SJSA1 (cell line): ENCODE results near the gene FOXN4. TPM values are rescaled to one million over a fixed set of nuclear protein-coding genes. Genes with fewer than 3 reads are reported as not detected.

ENCODE experiments used
- DNase-seq, 2 experiments: peaks; one replicate each; pipeline ENCODE4 v3.0.0-alpha.2; 2015 to 2020; ENCODE audit warnings: low spot score in 2 of 2, low read depth in 1 of 2
- H3K27ac ChIP-seq: fragments of 250-450 bp; sonication (Bioruptor Pico); 2 replicates; pipeline ENCODE4 v1.5.1; 2020; ENCODE audit warnings: mild to moderate bottlenecking, moderate library complexity
- H3K27me3 ChIP-seq: fragments of 250-450 bp; sonication (Bioruptor Pico); replicated peaks from 2 replicates; pipeline ENCODE4 v1.5.1; 2020; ENCODE audit warnings: mild to moderate bottlenecking, moderate library complexity
- H3K36me3 ChIP-seq: fragments of 250-450 bp; sonication (Bioruptor Pico); 2 replicates; pipeline ENCODE4 v1.5.1; 2020; ENCODE audit warnings: mild to moderate bottlenecking
- H3K4me1 ChIP-seq: fragments of 250-450 bp; sonication (Bioruptor Pico); replicated peaks from 2 replicates; pipeline ENCODE4 v1.6.1; 2021; ENCODE audit warnings: mild to moderate bottlenecking
- H3K4me3 ChIP-seq: fragments of 250-450 bp; sonication (Bioruptor Pico); 2 replicates; pipeline ENCODE4 v1.5.1; 2020; ENCODE audit warnings: mild to moderate bottlenecking
- H3K9me3 ChIP-seq: fragments of 250-450 bp; sonication (Bioruptor Pico); replicated peaks from 2 replicates; pipeline ENCODE4 v1.5.1; 2020; ENCODE audit warnings: mild to moderate bottlenecking
- total RNA-seq: library from RNA; depleted of rRNA; stranded (reverse); fragments of >200 nt; shearing (Covaris generic); gene quantifications from 2 replicates; pipeline ENCODE4 v1.2.3, GENCODE V29; 2014

FOXN4 gene
- total RNA-seq, 1 experiment from 2014 or later: not detected

- Histone ChIP-seq H3K27ac (no peak overlapping the region), H3K4me1 (no peaks in the 10 kb centered on the region), H3K27me3 (peaks cover 6% of the 10 kb centered on the region), H3K4me3 (no peak overlapping the region), H3K9me3 (no peaks in the 10 kb centered on the region), H3K36me3 (no peaks in the 10 kb centered on the region)
- no peak for DNase-seq
These were observed 12.7 kb downstream of the FOXN4 start for GRCh38 chr12:109296431-109296830.

DNA sequence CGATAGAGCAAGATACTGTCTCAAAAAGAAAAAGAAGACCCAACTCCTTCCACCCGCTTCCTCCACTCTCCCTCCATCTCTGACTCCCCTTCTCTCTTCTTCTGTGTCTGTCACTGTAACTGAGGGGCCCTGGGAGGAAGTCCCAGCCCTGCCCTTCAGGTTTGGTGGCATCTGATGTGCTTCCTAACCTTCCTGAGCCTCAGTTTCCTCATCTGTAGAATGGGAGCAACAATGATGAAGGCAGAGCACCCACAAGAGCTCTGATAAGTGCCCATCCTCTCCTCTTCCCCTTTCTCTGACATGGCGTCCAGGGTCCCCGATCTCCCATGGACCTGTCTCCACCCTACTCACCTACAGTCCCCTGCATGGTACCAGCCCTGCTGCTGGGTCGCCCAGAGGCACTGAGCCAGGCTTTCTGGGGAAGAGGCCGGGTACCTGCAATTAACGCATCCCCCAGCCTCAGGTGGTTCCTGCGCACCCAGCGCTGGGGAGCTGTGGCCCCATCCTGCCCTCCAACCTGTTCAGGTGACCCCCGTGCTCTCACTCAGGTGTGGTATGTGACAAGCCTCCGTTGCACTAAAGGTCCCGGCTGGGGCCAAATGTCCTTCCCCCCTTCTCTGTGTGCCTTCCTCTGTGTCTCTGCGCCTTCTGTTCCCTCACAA lies 13.2 kb downstream of the FOXN4 start:
- no peak overlapping the region for H3K27ac ChIP-seq

DNA sequence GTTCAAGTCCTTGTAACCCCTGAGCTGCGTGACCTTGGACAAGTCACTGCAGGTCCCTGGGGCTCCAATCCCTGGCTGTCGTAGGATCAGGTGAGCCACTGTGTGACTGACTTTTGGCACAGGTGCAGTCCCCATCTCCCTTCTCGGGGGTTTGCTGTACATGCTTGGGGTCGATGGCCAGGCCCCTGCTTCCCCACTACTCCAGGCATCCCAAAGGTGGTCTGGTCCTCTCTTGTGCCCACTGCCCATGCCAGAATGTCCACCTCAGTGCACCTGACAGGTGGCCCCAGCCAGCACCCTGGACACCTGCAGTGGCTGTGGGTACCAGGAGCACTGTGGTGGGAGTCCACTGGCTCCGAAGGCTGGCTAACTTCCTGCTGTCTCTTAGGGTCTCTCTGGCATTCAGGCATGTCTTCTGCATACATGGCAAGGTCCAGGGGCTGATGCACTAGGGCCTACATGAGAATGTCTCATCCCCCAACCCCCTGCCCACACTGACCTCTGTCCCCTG lies 14.7 kb downstream of the FOXN4 start:
- DNase-seq: no peak
- H3K27ac ChIP-seq: no peak overlapping the region
- H3K36me3 ChIP-seq: no peaks in the 10 kb centered on the region
- H3K4me1 ChIP-seq: no peaks in the 10 kb centered on the region
- H3K4me3 ChIP-seq: no peak overlapping the region
- H3K27me3 ChIP-seq: peaks cover 6% of the 10 kb centered on the region
- H3K9me3 ChIP-seq: no peaks in the 10 kb centered on the region

More for the DNA sequence above, 13.2 kb downstream of the FOXN4 start:
- H3K4me3 ChIP-seq: no peak overlapping the region
- no peaks in the 10 kb centered on the region for H3K9me3 ChIP-seq
- H3K36me3 ChIP-seq: no peaks in the 10 kb centered on the region
- peaks cover 6% of the 10 kb centered on the region for H3K27me3 ChIP-seq
- no peaks in the 10 kb centered on the region for H3K4me1 ChIP-seq
- no peak for DNase-seq

DNA sequence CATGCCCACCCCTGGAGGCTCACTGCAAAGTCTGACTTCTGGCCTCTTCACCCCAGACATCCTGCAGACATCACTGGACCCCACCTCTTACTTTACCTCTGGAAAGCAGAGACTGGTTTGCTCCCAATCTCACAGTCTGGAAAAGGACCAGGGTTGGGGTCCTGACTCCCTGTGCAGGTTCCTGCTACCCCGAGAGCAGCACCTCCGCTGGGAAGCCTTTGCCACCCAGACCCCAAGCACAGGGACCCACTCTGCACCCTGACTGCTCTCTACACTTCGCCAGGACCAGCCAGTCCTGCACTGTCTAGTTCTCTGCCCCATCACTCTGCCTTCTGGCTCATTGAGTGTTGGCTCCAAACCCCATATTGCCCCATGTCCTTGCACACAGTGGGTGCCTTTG lies 16.0 kb downstream of the FOXN4 start:
- Histone ChIP-seq H3K9me3 (no peaks in the 10 kb centered on the region), H3K36me3 (no peaks in the 10 kb centered on the region), H3K27ac (no peak overlapping the region), H3K27me3 (peaks cover 6% of the 10 kb centered on the region; the same call in 1 of the 2 replicates), H3K4me1 (no peaks in the 10 kb centered on the region), H3K4me3 (no peak overlapping the region)
- DNase-seq: no peak

GRCh38 chr12:109292342-109292711 lies 16.8 kb downstream of the FOXN4 start:
- Histone ChIP-seq H3K36me3 (no peaks in the 10 kb centered on the region), H3K4me3 (no peak overlapping the region), H3K27ac (no peak overlapping the region), H3K27me3 (peaks cover 2% of the 10 kb centered on the region; the same call in 1 of the 2 replicates), H3K4me1 (no peaks in the 10 kb centered on the region), H3K9me3 (no peaks in the 10 kb centered on the region)
- DNase-seq: no peak

DNA sequence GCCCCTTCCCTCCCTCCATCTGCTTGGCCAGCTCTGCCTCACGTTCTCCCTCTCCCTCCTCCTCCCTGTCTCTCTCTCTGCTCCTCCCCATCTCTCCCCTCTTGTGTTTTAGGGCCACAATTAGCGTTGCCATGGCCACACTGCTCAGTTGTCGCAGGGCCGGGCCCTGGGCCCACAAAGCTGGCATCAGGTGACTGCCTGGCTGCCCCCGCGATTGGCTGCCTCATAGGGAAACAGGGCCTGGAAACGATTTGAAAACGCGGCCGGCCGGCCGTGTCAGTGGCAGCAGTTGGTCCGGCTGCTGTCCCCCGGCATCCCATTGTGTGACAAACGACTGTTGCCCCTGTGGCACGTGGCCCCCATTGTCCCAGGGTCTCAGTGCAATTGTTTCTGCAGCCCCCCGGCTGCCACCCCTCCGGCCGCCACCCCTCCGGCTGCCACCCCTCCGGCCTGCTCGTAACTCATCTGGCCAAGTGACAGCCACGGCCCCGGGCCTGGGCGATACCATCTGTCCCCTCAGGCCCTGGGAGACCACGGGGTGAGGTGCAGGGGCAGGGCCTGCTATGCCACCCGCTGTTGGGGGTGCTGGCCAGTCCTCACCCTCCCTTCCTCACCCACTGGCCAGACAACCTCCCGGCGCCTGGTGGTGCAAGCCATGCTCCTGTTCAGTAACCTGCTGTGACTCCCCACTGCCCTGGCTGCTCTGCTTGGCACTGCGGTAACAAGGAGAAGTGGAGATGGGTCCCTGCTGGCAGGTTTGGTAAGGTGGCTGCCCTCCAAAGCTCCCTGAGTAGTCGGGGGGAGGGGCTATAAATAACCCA lies 17.4 kb downstream of the FOXN4 start:
- no peak overlapping the region for H3K27ac ChIP-seq
- peaks cover 2% of the 10 kb centered on the region; the same call in 1 of the 2 replicates for H3K27me3 ChIP-seq
- H3K9me3 ChIP-seq: no peaks in the 10 kb centered on the region
- no peaks in the 10 kb centered on the region for H3K36me3 ChIP-seq
- DNase-seq: no peak
- no peak overlapping the region for H3K4me3 ChIP-seq
- no peaks in the 10 kb centered on the region for H3K4me1 ChIP-seq

DNA sequence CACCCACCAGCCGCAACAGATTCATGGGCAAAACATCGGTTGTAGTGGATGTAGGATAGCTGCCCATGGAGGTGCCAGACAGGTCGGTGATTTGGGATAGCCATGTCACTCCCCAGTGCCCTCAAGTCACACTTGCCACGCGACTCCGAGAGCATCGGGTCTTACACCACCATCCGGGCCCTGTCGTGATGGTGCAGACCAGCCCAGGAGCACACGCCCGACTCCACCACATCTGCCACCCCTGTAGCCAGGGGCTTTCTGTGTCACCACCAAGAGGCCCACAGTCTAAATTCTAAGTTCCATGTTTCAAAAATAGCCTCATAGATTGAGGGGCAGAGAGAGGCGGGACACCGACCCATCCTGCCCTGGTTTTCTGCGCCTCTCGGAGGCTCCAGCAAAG lies 18.0 kb downstream of the FOXN4 start:
- peaks cover 2% of the 10 kb centered on the region; the same call in 1 of the 2 replicates for H3K27me3 ChIP-seq
- DNase-seq: no peak
- H3K27ac ChIP-seq: no peak overlapping the region
- H3K9me3 ChIP-seq: no peaks in the 10 kb centered on the region
- no peaks in the 10 kb centered on the region for H3K36me3 ChIP-seq
- H3K4me3 ChIP-seq: no peak overlapping the region
- H3K4me1 ChIP-seq: no peaks in the 10 kb centered on the region

GRCh38 chr12:109290061-109290460 lies 19.0 kb downstream of the FOXN4 start:
- H3K4me3 ChIP-seq: no peak overlapping the region
- no peaks in the 10 kb centered on the region for H3K9me3 ChIP-seq
- DNase-seq: no peak
- peaks cover 2% of the 10 kb centered on the region; the same call in 1 of the 2 replicates for H3K27me3 ChIP-seq
- H3K36me3 ChIP-seq: no peaks in the 10 kb centered on the region
- no peak overlapping the region for H3K27ac ChIP-seq
- H3K4me1 ChIP-seq: no peaks in the 10 kb centered on the region

GRCh38 chr12:109289551-109289950 lies 19.5 kb downstream of the FOXN4 start:
- Histone ChIP-seq H3K36me3 (no peaks in the 10 kb centered on the region), H3K27ac (no peak overlapping the region), H3K4me3 (no peak overlapping the region), H3K4me1 (no peaks in the 10 kb centered on the region), H3K27me3 (peaks cover 2% of the 10 kb centered on the region; the same call in 1 of the 2 replicates), H3K9me3 (no peaks in the 10 kb centered on the region)
- no peak for DNase-seq

- DNase-seq: no peak
- H3K4me3 ChIP-seq: no peak overlapping the region
- H3K27me3 ChIP-seq: peaks cover 2% of the 10 kb centered on the region; the same call in 1 of the 2 replicates
- H3K9me3 ChIP-seq: no peaks in the 10 kb centered on the region
- H3K4me1 ChIP-seq: no peaks in the 10 kb centered on the region
- no peak overlapping the region for H3K27ac ChIP-seq
- H3K36me3 ChIP-seq: no peaks in the 10 kb centered on the region
These were observed 20.1 kb downstream of the FOXN4 start for GRCh38 chr12:109289004-109289403.

DNA sequence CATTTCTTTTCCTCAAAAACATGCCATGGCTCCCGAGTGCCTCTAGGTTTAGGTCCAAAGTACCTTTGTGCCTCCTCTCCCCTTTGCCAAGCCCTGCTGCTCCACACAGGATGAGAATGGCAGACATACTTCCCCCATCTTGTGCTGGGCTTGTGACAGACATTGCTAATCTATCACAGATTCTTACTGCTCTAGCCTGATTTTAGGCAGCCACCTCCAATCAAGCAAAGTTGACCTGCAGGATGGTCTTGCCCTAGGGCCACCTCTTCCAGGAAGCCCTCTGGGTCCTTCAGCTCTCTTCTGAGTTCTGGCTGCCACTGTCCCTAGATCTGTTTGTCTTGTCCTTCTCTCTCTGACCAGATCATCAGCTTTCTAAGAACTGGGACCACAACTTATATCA lies 20.5 kb downstream of the FOXN4 start:
- no peak overlapping the region for H3K4me3 ChIP-seq
- H3K4me1 ChIP-seq: no peaks in the 10 kb centered on the region
- peaks cover 2% of the 10 kb centered on the region; the same call in 1 of the 2 replicates for H3K27me3 ChIP-seq
- H3K27ac ChIP-seq: no peak overlapping the region
- DNase-seq: no peak
- H3K36me3 ChIP-seq: no peaks in the 10 kb centered on the region
- no peaks in the 10 kb centered on the region for H3K9me3 ChIP-seq

DNA sequence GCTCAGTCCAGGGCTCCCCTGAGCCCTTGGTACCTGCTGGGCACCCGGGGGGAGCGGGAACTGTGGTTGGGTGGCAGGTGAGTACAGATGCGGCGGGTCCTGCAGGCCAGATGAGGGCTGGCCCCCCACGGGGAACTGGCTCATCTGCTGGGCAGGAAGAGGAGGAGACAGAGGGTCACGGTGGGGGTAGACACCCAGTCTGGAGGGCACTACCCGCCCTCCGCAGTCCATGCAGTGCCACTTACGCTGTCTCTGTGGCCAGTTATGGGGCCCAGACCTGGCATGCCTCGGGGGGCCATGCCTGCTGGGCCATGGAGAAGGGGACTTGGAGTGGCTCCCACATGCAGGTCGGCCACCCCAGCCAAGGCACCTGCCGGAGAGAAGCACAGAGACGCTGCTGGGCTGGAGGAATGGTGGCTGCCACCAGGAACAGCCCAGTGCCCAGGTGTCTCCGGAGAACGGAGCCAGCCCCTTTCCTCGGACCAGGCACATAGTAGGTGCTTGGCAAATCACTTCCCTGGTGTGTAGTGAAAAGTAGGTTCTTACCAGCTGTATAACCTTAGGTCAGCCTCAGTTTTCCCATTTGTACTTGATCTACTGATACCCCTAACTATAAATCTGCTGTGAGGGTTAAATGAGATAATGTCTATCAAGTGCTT lies 21.1 kb downstream of the FOXN4 start:
- H3K36me3 ChIP-seq: no peaks in the 10 kb centered on the region
- H3K4me3 ChIP-seq: no peak overlapping the region
- no peaks in the 10 kb centered on the region for H3K9me3 ChIP-seq
- H3K27ac ChIP-seq: no peak overlapping the region
- no peaks in the 10 kb centered on the region for H3K4me1 ChIP-seq
- H3K27me3 ChIP-seq: peaks cover 2% of the 10 kb centered on the region; the same call in 1 of the 2 replicates
- DNase-seq: no peak

DNA sequence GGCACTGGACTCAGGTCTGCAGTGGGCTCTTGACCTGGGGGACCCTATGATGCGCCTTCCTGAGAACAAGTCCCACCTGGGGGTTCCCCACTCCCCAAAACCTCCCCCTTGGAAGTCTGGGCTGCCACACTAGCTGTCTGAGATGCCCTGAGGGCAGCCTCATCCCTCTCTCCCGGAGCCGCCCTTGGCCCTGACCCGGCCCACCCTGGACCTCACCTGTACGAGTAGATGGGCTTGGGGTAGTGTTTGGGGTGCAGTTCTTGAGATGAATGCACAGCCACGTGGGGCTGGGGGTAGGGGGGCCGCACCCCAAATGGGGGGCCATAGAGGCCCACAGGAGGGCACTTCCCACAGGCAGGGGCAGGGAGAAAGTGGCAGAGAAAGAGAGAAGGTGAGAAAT lies 21.9 kb downstream of the FOXN4 start:
- Histone ChIP-seq H3K4me1 (no peaks in the 10 kb centered on the region), H3K27ac (no peak overlapping the region), H3K27me3 (no peaks in the 10 kb centered on the region; the same call in 1 of the 2 replicates), H3K4me3 (no peak overlapping the region), H3K36me3 (no peaks in the 10 kb centered on the region), H3K9me3 (no peaks in the 10 kb centered on the region)
- DNase-seq: no peak

DNA sequence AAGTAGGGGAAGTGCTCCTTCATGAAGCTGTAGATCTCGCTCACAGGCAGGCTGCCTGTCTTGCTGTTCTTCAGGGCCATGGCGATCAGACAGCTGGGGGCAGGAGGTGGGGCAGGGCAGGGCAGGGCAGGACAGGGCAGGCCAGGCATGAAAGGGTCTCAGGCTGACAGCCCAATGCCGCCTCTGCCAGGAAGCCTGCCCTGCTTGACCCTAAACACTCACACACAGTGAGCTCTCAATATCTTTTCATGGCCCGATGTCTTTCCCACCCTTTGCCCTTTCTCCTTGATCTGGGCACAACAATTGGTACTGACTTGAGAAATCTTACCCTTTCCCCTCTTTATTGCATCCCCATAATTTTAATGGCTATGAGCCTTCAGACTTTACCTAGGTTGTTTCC lies 22.4 kb downstream of the FOXN4 start:
- H3K9me3 ChIP-seq: no peaks in the 10 kb centered on the region

More for the DNA sequence above, 22.4 kb downstream of the FOXN4 start:
- Histone ChIP-seq H3K36me3 (no peaks in the 10 kb centered on the region), H3K4me3 (no peak overlapping the region), H3K27me3 (no peaks in the 10 kb centered on the region; the same call in 1 of the 2 replicates), H3K4me1 (no peaks in the 10 kb centered on the region), H3K27ac (no peak overlapping the region)
- DNase-seq: no peak
